Mucosa of descending colon (tissue), 3 donors: ENCODE results near the gene MED13L. TPM values are rescaled to one million over a fixed set of nuclear protein-coding genes. Genes with fewer than 3 reads are reported as not detected.

Source experiments
- ATAC-seq: fragments of 200-7000 bp; cut with Tn5 transposase; one replicate; pipeline ENCODE4 v1.9.1; 2020; ENCODE audit warnings: mild to moderate bottlenecking, moderate library complexity
- DNase-seq, 3 donors: peaks; one replicate each; pipeline ENCODE4 v3.0.0-alpha.2; 2020
- H3K36me3 ChIP-seq: fragments of 200-600 bp; one replicate; pipeline ENCODE4 v1.8.0; 2021; ENCODE audit warnings: low read depth, mild to moderate bottlenecking
- H3K4me1 ChIP-seq: fragments of 200-600 bp; one replicate; pipeline ENCODE4 v1.8.0; 2021; ENCODE audit warnings: low read depth, mild to moderate bottlenecking
- H3K4me3 ChIP-seq: fragments of 200-600 bp; one replicate; pipeline ENCODE4 v1.8.0; 2021; ENCODE audit warnings: mild to moderate bottlenecking
- H3K9me3 ChIP-seq: fragments of 200-600 bp; one replicate; pipeline ENCODE4 v1.8.0; 2021; ENCODE audit warnings: mild to moderate bottlenecking
- CTCF ChIP-seq: fragments of 200-600 bp; IDR thresholded peaks from one replicate; pipeline ENCODE4 v1.8.0; 2022; ENCODE audit warnings: antibody characterized with exemption, mild to moderate bottlenecking
- intact Hi-C, 2 donors: fragments of 100-400 bp; cut with DNase I in 1 of 2; cut with micrococcal nuclease in 1 of 2; formaldehyde crosslinking; loops; one replicate each; pipeline versions ENCODE4 v1.11.0 to v1.11.1; 2022; cut with DNase I, micrococcal nuclease
- total RNA-seq, 3 donors: library from RNA; stranded (reverse); fragmentation: NEBNext Ultra II Directional in 2 of 3; extraction: Animal tissue kit (Norgen Biotek cat#: 25700) in 2 of 3; gene quantifications; one replicate each; pipeline versions ENCODE4 v1.2.1 to v1.2.4, GENCODE V29; 2021 to 2023
- donor health status: DM: no; HTN: no; CAD: no; lungs with moderate emphysema.
- donor health status: DM: no; HTN: no; CAD: no.
- donor health status: DM: no; HTN: yes; CAD: no.

The MED13L gene
- total RNA-seq, 3 donors from 2014 or later = 96.9 to 165 (median 135) TPM

GRCh38 chr12:116046039-116046438, 231.5 kb downstream of the MED13L start:
- no peak for TF ChIP-seq CTCF
- intact Hi-C loops = no loop called here
- H3K4me1 ChIP-seq = no peaks in the 10 kb centered on the region

DNA sequence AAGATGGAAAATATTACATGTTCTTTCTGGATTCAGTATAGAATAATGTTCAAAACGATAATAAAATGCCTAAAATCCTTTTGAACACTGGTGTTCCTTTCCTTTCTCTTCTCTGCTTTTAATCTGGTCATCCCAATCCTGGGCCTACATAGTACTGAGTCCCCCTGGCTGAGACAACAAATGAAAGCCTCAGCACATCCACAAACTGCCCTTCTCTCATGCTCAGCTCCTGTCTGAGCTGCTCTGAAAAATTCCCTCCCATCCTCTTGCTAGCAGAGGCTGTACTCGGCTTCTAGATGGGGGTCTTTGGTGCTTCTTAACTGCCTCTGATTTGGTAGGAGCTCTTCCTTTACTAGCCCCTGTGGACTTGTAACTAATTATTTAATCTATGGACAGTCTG, 232.3 kb downstream of the MED13L start:
- no peaks in the 10 kb centered on the region for H3K36me3 ChIP-seq
- ATAC-seq = no peak
- no peaks in the 10 kb centered on the region for H3K4me1 ChIP-seq
- no peaks in the 10 kb centered on the region for H3K9me3 ChIP-seq
- no peak for DNase-seq
- no peak for TF ChIP-seq CTCF
- intact Hi-C loops = no loop called here
- no peak overlapping the region for H3K4me3 ChIP-seq

More at GRCh38 chr12:116046039-116046438, 231.5 kb downstream of the MED13L start:
- no peak for ATAC-seq
- no peaks in the 10 kb centered on the region for H3K36me3 ChIP-seq
- H3K9me3 ChIP-seq = no peaks in the 10 kb centered on the region
- no peak overlapping the region for H3K4me3 ChIP-seq
- no peak for DNase-seq

- DNase-seq = no peak
- ATAC-seq = peak; percentile 31
- Histone ChIP-seq H3K4me3 (no peak overlapping the region), H3K36me3 (no peaks in the 10 kb centered on the region), H3K4me1 (no peaks in the 10 kb centered on the region), H3K9me3 (no peaks in the 10 kb centered on the region)
- intact Hi-C loops = no loop called here
- TF ChIP-seq CTCF = no peak
These were observed 233.6 kb downstream of the MED13L start for GRCh38 chr12:116043659-116044535.

- Histone ChIP-seq H3K36me3 (no peaks in the 10 kb centered on the region), H3K9me3 (no peaks in the 10 kb centered on the region), H3K4me3 (no peak overlapping the region), H3K4me1 (no peaks in the 10 kb centered on the region)
- no peak for DNase-seq
- intact Hi-C loops = no loop called here
- no peak for TF ChIP-seq CTCF
- ATAC-seq = no peak
These were observed 237.1 kb downstream of the MED13L start for GRCh38 chr12:116040402-116040801.

DNA sequence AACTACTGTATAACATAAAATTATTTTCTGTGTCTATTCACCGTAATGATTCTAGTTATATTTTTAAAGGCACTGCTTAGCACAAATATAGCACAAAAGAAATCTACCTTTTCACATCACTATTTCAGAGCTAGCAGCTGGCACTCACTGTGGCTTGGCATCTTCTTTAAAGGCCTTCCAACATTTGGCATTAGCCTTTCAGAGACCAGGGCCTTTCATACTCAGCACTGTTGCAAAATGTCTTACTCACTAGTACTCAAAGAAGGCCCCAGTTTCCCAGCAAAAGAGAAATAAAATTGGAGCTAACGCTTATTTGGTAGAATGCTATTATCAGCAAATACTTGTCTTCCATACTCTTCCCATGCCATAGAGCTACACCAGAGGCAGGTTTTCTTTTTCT, 238.4 kb downstream of the MED13L start:
- Histone ChIP-seq H3K9me3 (no peaks in the 10 kb centered on the region), H3K4me1 (no peaks in the 10 kb centered on the region), H3K4me3 (no peak overlapping the region), H3K36me3 (no peaks in the 10 kb centered on the region)
- DNase-seq (no peak), ATAC-seq (no peak)
- intact Hi-C loops = no loop called here
- no peak for TF ChIP-seq CTCF
